Measurements from ENCODE around the gene ANKRD7. TPM values are rescaled to one million over a fixed set of nuclear protein-coding genes. Genes with fewer than 3 reads are reported as not detected.
"Not testable (repeated sequence)": the region's sequence is repeated elsewhere in the genome, so short reads cannot be mapped to it uniquely, and the experiment has no call there.

The ANKRD7 gene
- total RNA-seq, 3 donors from 2014 or later, result 0.32 to 0.73 TPM; not detected in 1

DNA sequence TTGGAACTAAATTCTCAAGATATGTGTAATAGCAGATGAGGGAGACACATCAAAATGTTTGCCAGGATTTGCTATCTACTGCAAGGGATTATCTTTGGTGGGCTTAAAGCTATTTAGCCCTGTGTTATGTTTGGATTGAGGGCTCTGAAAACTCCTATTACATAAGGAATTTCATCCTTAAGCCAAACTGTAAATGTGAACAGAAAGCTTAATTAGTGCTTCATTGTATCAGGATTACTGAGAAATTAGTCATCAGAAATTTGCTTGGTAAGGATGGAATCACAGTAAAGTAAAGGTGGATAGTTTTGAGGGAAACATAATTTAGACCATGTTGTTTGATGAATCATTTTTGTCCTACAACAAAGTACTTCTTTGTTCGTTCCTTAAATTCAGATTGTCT is 8.3 kb downstream of the ANKRD7 start:
- Histone ChIP-seq H3K4me1 (no peaks in the 10 kb centered on the region), H3K9me3 (no peaks in the 10 kb centered on the region), H3K27ac (no peak overlapping the region), H3K27me3 (no peaks in the 10 kb centered on the region), H3K4me3 (no peak overlapping the region), H3K36me3 (no peaks in the 10 kb centered on the region)
- no peak for TF ChIP-seq POLR2AphosphoS5 (IDR thresholded peaks at IDR 0.05)
- no peak for TF ChIP-seq POLR2A (IDR thresholded peaks at IDR 0.05)
- TF ChIP-seq, protein P1, sequence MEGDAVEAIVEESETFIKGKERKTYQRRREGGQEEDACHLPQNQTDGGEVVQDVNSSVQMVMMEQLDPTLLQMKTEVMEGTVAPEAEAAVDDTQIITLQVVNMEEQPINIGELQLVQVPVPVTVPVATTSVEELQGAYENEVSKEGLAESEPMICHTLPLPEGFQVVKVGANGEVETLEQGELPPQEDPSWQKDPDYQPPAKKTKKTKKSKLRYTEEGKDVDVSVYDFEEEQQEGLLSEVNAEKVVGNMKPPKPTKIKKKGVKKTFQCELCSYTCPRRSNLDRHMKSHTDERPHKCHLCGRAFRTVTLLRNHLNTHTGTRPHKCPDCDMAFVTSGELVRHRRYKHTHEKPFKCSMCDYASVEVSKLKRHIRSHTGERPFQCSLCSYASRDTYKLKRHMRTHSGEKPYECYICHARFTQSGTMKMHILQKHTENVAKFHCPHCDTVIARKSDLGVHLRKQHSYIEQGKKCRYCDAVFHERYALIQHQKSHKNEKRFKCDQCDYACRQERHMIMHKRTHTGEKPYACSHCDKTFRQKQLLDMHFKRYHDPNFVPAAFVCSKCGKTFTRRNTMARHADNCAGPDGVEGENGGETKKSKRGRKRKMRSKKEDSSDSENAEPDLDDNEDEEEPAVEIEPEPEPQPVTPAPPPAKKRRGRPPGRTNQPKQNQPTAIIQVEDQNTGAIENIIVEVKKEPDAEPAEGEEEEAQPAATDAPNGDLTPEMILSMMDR (IDR thresholded peaks at IDR 0.05), result no peak
- intact Hi-C loops (cut with DNase I; ENCODE audit: low total_unique reads), result no loop called here
- no peak for DNase-seq (ENCODE audit: low spot score in 2 of 2)

DNA sequence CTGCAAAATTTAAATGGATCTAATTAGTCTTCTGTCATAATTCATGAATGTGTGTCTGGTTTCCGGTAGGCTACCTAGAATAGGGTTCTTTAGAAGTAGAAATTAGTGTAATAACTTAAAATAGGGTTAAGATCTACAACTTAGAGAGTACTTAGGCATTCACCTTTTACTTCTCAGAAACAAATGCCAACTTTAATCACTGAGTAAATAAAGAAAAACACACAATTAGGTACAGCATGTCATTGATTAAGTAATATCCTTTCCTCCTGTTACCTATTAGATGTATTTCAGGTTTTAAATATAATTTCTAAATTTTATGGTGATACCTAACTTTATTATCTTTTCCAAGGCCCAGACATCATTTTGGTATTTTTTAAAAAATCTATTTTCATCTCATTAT is 9.3 kb downstream of the ANKRD7 start:
- no peaks in the 10 kb centered on the region for H3K27me3 ChIP-seq
- no peak overlapping the region for H3K4me3 ChIP-seq
- H3K27ac ChIP-seq, result no peak overlapping the region
- DNase-seq (ENCODE audit: low spot score in 2 of 2), result no peak
- no peaks in the 10 kb centered on the region for H3K9me3 ChIP-seq
- TF ChIP-seq, protein P1 (IDR thresholded peaks at IDR 0.05), result no peak
- no peak for TF ChIP-seq POLR2AphosphoS5 (IDR thresholded peaks at IDR 0.05)
- no peak for TF ChIP-seq POLR2A (IDR thresholded peaks at IDR 0.05)
- H3K4me1 ChIP-seq, result no peaks in the 10 kb centered on the region
- H3K36me3 ChIP-seq, result no peaks in the 10 kb centered on the region
- intact Hi-C loops (cut with DNase I; ENCODE audit: low total_unique reads), result no loop called here

DNA sequence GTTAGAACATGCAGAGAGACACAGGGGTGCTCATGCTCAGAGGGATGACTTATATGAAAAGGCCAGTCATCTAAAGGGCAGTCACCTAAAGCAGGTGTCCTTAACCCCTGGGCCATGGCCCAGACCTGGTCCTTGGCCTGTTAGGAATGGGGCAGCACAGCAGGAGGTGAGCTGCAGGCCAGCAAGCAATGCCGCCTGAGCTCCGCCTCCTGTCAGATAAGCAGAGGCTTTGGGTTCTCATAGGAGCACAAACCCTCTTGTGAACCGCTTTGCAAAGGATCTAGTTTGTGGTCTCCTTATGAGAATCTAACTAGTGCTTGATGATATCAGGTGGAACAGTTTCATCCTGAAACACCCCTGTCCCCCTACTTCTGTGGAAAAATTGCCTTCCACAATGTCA is 14.5 kb downstream of the ANKRD7 start:
- no peaks in the 10 kb centered on the region for H3K27me3 ChIP-seq
- no peaks in the 10 kb centered on the region for H3K9me3 ChIP-seq
- H3K4me3 ChIP-seq, result no peak overlapping the region
- TF ChIP-seq POLR2A (IDR thresholded peaks at IDR 0.05) (no peak), POLR2AphosphoS5 (IDR thresholded peaks at IDR 0.05) (no peak)
- TF ChIP-seq, protein P1 (IDR thresholded peaks at IDR 0.05), result no peak
- no peaks in the 10 kb centered on the region for H3K36me3 ChIP-seq
- intact Hi-C loops (cut with DNase I; ENCODE audit: low total_unique reads), result no loop called here
- no peak for DNase-seq (ENCODE audit: low spot score in 2 of 2)
- no peak overlapping the region for H3K27ac ChIP-seq
- H3K4me1 ChIP-seq, result no peaks in the 10 kb centered on the region

DNA sequence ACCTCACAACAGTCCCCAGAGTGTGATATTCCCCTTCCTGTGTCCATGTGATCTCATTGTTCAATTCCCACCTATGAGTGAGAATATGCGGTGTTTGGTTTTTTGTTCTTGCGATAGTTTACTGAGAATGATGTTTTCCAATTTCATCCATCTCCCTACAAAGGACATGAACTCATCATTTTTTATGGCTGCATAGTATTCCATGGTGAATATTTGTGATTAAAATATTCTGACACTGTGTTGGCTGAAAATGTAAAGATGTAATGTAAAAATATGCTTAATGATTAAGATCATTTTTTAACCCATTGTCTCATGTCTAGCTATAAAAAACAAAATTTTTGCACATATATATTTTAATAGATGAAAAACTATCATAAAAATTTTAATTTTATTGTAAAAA is 15.8 kb downstream of the ANKRD7 start:
- not testable (repeated sequence) for H3K27ac ChIP-seq; H3K27me3 ChIP-seq; H3K4me3 ChIP-seq; H3K9me3 ChIP-seq; H3K36me3 ChIP-seq; H3K4me1 ChIP-seq; DNase-seq (ENCODE audit: low spot score in 2 of 2)
- intact Hi-C loops (cut with DNase I; ENCODE audit: low total_unique reads), result loop anchor here (10.0 kb wide), 1 partner anchor 1874 kb away; no protein-coding TSS in a partner anchor

DNA sequence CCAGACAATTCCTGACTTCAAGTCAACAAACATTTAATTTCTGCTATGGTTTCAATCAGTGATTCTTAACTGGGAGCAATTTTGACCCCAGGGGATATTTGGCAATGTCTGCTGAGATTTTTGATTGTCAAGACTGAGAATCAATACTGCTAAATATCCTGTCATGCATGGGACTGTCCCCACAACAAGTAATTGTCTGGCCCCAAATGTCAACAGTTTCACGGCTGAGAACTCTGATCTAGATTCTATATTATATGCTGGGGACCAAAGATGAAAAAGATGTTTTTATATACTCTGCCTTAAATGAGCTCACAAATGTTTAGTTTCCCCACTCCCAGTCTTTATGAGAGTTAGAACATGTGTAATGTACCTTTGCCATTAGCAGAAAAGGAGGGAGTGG is 19.2 kb downstream of the ANKRD7 start:
- Histone ChIP-seq H3K4me3 (no peak overlapping the region), H3K27me3 (no peaks in the 10 kb centered on the region), H3K36me3 (no peaks in the 10 kb centered on the region), H3K27ac (no peak overlapping the region), H3K4me1 (no peaks in the 10 kb centered on the region), H3K9me3 (no peaks in the 10 kb centered on the region)
- intact Hi-C loops (cut with DNase I; ENCODE audit: low total_unique reads), result loop anchor here (10.0 kb wide), 1 partner anchor 1871 kb away; no protein-coding TSS in a partner anchor
- no peak for DNase-seq (ENCODE audit: low spot score in 2 of 2)
- TF ChIP-seq POLR2AphosphoS5 (IDR thresholded peaks at IDR 0.05) (no peak), POLR2A (IDR thresholded peaks at IDR 0.05) (no peak)
- TF ChIP-seq, protein P1 (IDR thresholded peaks at IDR 0.05), result no peak

All from breast epithelium (tissue), 4 donors.